Tibial nerve (tissue), 4 donors: Measurements from ENCODE around the gene CYP2D6.

Experiments used
- EP300 ChIP-seq, 2 donors: sonication (generic); formaldehyde crosslinking; IDR thresholded peaks; one replicate each; pipeline ENCODE4 v1.6.1; 2017; ENCODE audit warnings: antibody characterized with exemption in 2 of 2, mild to moderate bottlenecking in 1 of 2
- TF ChIP-seq, protein P1 (sequence below), 5 experiments: fragments of 200-600 bp in 3 of 5; fragments of 450-650 bp in 2 of 5; sonication (generic) in 3 of 5; IDR thresholded peaks; one replicate each; pipeline ENCODE4 v1.5.1; 2016 to 2019; ENCODE audit warnings: antibody characterized with exemption in 5 of 5, mild to moderate bottlenecking in 3 of 5, moderate library complexity in 2 of 5

DNA sequence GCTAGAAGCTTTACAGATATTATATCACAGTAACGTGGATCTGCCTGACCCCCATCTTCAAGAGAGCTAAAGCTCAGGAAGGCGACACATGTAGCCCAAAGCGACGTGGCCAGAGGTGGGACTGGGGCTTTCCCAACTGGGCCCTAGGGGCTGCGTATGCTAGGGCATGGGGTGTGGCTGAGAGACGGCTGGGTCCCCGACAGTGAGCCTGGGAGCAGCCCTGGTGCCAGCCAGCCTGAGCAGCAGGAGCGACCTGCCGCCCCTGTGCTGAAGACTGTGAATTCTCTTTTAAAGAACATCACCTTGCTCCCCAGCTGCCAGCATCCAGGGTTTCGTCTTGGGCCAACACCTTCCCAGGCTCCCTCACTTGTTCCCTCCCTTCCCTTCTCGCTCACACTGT lies 32.9 kb upstream of the CYP2D6 start:
- TF ChIP-seq, protein P1, sequence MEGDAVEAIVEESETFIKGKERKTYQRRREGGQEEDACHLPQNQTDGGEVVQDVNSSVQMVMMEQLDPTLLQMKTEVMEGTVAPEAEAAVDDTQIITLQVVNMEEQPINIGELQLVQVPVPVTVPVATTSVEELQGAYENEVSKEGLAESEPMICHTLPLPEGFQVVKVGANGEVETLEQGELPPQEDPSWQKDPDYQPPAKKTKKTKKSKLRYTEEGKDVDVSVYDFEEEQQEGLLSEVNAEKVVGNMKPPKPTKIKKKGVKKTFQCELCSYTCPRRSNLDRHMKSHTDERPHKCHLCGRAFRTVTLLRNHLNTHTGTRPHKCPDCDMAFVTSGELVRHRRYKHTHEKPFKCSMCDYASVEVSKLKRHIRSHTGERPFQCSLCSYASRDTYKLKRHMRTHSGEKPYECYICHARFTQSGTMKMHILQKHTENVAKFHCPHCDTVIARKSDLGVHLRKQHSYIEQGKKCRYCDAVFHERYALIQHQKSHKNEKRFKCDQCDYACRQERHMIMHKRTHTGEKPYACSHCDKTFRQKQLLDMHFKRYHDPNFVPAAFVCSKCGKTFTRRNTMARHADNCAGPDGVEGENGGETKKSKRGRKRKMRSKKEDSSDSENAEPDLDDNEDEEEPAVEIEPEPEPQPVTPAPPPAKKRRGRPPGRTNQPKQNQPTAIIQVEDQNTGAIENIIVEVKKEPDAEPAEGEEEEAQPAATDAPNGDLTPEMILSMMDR (IDR thresholded peaks at IDR 0.05): no peak
- TF ChIP-seq EP300 (IDR thresholded peaks at IDR 0.05): no peak
